Erythroblast (primary cell): ENCODE measurements around the gene PPP1R1C.
"Not testable (repeated sequence)": the region's sequence is repeated elsewhere in the genome, so short reads cannot be mapped to it uniquely, and the experiment has no call there.

Source experiments
- DNase-seq, 2 experiments: peaks; one replicate each; lab custom pipeline; 2025; lab: John Stamatoyannopoulos, UW
- GATA1 ChIP-seq: IDR thresholded peaks from 2 replicates; pipeline ENCODE4 v1.6.1; 2011; ENCODE audit warnings: low read depth, mild to moderate bottlenecking, control low read depth, low read length, moderate library complexity
- POLR2A ChIP-seq: IDR thresholded peaks from 2 replicates; pipeline ENCODE4 v1.6.1; 2011; ENCODE audit warnings: mild to moderate bottlenecking, low read length

Gene PPP1R1C

DNA sequence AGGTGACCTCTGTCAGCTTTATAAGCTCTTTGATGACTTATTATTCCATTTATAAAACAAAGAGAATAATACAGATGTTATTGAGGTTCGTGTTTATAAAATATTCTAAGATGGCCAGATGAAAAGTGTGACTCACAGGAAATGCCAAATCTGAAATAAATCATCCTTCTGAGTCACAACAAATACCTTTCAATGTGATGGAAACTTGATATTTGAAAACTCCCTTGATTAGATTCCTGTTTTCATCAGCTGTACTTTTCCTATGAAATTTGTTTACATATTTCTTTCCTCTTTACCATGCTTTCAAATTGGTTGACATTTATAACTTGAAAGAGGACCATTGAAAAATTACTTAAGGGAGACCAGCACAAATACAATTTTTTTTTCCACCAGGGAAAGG is 30.6 kb upstream of the PPP1R1C start:
- TF ChIP-seq GATA1 (no peak), POLR2A (no peak)
- no peak for DNase-seq

DNA sequence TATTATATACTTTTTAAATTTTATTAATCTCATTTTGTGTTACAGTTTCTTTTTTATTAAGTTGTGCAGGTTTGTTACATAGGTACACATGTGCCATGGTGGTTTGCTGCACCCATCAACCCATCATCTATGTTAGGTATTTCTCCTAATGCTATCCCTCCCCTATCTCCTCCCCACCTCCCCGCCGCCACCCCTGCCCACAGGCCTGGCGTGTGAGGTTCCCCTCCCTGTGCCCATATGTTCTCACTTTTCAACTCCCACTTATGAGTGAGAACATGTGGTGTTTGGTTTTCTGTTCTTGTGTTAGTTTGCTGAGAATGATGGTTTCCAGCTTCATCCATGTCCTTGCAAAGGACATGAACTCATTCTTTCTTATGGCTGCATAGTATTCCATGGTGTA is 29.8 kb upstream of the PPP1R1C start:
- not testable (repeated sequence) for DNase-seq

DNA sequence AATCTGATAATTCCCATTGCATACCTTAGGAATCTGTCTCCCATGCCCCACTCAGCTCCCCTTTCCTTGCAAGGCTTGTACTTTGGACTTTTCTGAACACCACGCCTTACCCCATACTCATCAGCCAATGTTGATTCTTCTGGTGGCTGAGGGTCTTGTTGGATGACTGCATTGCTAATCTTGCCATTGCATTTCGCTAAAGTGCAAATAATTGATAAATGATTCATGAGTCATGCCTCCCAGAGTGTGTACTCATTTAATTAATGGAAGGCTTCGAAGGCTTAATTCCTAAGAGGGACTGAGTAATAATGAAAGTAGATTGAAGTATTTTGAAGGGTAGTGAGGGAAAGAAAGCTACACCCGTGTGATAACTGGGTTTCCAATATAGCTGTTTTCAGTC is 28.0 kb upstream of the PPP1R1C start:
- TF ChIP-seq GATA1 (no peak), POLR2A (no peak)
- no peak for DNase-seq

DNA sequence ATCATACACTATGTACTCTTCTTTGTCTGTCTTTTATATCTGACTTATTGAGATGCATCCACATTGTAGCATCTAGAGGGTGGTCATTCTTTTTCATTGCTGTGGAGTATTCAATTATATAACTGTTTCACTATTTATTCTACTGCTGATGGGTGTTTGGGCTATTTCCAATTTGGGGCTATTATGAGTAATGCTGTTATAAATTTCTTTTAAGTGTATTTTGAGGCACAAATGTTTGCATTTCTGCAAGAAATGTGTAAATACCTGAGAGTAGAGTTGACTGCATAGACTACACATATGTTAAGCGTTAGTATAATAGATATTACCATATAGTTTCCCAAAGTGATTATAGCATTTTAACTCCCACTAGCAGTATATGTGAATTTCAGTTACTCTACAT is 26.9 kb upstream of the PPP1R1C start:
- TF ChIP-seq GATA1 (no peak), POLR2A (no peak)
- no peak for DNase-seq

DNA sequence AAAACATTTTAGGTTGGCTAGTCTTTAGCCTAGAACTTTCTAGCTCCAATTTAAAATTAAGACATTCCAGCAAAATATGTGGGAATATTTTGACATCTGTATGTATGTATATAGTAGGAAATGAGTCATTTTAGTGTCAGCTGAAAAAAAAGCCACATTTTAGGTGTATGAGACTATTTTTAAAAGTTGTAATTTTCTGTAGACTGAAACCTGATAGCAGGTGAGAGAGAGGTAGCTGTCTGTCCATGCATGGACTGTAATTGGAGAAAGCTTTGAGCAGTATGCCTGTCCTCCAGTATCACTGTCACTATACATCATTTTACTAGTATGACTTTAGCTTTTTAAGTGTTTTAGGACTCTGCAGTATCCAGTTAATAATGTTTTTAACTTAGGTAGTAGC is 26.1 kb upstream of the PPP1R1C start:
- no peak for DNase-seq
- TF ChIP-seq POLR2A = no peak
- no peak for TF ChIP-seq GATA1

DNA sequence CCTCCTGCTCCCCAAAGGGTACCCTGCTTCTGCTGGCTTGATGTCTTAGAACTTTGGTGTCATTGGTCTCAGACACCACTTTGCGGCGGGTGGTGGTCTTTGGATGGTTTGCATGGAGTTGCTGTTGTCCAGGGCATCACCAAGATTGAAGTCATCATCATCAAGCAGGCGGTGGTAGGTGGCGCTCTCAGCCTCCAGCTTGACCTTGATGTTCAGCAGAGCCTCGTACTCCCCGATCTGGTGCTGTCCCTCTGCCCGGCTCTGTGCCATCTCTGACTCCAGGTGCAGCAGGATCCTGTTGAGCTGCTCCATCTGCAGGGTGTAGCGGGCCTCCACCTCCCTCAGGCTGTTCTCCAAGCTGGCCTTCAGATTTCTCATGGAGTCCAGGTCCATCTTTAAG is 24.5 kb upstream of the PPP1R1C start:
- peak; percentile 7 to 19 for DNase-seq

DNA sequence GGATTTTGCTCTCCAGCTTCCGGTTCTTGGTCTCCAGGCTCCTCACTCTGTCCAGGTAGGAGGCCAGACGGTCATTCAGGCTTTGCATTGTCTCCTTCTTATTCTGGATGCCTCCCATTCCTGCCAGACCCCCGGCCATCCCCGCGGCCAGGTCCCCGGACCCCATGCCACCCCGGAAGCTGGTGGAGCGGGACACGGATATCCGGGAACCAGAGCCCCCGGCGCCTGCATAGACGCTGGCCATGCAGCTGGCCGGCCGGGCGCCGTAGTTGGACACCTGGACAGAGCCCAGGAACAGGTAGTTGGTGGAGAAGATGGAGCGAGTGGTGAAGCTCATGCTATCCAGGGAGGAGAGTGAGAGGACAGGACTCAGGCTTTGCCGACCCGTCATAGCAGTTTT is 23.5 kb upstream of the PPP1R1C start:
- DNase-seq = no peak
- TF ChIP-seq GATA1 (no peak), POLR2A (no peak)

DNA sequence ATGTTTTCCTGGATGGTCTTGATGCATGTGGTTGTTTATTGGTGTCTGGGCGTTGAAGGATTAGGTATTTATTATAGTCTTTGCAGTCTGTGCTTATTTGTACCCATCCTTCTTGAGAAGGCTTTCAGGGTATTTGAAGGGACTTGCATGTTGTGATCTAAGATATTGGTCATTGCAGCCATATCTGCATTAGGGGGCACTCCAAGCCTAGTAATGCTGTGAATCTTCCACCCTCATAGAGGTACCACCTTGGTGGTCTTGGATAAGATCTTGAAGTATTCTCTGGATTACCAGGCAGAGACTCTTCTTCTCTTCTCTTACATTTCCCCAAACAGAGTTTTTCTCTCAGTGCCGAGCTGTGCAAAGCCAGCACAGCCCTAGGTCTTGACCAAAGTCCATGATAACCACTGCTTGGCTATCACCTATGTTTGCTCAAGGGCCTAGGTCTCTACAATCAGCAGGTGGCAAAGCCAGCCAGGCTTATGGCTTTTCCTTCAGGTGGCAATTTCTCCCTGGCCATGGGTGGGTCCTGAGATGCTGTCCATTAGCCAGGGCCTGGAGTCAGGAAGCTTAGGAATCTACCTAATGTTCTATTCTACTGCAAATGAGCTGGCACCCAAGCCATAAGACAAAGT is 15.4 kb upstream of the PPP1R1C start:
- peak; percentile 3 to 16 for DNase-seq
- TF ChIP-seq GATA1 = no peak

DNA sequence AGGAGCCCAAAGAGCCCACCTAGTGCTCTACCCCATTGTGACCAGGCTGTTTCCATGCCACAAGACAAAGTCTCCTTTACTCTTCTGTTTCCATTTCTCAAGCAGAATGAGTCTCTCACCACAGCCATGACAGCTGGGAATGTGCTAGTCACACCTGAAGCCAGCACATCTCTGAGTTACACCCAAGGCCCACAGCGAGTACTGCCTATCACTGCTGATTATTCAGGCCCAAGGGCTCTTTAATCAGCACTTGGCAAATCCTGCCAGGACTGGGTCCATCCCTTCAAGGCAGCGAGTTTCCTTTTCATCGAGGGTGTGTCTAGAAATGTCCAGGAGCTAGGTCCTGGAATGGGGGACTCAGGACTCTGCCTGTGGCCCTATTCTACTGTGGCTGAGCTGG is 14.6 kb upstream of the PPP1R1C start:
- DNase-seq = no peak
- TF ChIP-seq GATA1 (no peak), POLR2A (no peak)

DNA sequence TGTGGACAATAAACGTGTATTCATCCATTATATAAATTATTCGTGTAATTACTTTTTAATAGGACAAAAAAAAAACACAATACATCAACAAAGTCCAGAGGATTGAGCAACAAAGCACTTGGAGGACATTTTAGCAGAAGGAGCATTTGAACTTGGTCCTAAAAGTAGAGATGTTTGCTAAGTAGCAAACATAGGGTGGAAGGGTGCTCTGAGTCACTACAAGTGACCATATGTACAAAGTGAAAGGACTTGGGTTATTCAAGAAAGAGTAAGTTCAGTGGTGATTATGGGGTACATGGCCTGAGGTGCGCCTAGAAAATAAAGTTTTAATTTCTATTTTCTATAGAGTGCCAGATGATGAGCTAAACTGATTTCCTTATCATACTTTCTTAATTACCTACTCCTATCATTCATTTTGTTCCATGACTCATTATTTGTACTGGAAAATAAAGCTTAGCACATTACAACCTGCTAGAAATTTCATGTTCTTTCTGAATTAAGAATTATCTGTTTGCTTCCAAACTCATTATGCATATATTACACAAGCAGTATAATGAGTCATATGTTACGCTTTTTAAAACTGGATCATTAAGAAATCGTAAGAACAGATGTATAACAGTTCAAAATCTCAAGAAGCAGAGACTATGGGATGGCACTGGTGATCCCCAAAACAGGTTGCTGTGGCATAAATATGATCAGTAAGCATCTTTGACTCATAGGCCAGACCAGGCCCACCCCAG is 13.1 kb upstream of the PPP1R1C start:
- TF ChIP-seq POLR2A (no peak), GATA1 (no peak)
- DNase-seq = no peak

DNA sequence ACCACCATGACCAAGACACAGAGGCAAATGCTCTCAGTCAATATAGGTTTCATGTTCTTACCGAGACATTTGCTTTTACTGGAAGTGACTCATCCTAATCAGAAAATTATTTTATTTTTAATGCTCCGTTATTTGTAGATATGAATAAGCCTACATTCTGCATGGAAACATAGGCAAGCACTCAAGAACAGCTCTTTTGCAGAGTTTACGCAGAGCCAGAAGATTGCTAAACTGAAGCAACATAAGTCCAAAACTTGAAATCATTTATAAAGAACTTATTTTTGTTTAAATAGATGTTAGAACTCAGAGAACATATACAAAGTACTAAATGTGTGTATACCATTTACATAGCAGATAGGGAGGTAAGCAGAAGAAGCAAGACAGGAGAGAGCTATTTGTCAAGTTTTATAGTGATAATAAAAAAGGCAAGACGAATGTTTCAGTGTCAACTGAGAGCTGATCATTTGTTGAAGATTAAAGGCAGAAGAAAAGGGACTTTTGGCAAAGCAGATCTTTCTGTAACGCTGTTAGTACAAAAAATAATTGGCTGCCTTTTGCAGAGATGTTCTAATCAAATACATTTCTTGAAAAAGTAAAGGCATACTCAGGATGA is 12.4 kb upstream of the PPP1R1C start:
- no peak for DNase-seq
- TF ChIP-seq GATA1 = no peak
- TF ChIP-seq POLR2A = no peak

DNA sequence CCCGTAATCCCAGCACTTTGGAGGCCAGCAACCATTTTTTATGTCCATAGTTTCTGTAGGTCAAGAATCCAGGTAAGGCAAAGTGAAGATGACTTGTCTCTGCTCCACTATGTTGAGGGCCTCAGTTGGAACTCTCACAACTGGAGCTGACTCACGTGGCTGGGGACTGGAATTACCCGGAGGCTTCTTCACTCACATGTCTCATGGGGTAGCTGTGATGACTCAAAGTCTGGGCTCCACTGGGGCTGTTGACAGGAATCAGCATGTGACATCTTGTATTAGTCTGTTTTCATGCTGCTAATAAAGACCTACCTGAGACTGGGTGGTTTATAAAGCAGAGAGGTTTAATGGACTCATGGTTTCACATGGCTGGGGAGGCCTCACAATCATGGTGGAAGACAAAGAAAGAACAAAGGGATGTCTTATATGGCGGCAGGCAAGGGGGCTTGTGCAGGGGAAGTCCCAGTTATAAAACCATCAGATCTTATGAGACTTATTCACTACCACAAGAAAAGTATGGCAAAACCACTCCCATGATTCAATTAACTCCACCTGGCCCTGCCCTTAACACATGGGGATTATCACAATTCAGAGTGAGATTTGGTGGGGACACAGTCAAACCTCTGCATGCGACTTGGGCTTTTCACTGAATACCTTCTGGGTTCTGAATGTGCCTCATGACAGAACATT is 7.8 kb upstream of the PPP1R1C start:
- peak in 1 of 2 experiments; percentile 20 for DNase-seq
- TF ChIP-seq POLR2A (no peak), GATA1 (no peak)

DNA sequence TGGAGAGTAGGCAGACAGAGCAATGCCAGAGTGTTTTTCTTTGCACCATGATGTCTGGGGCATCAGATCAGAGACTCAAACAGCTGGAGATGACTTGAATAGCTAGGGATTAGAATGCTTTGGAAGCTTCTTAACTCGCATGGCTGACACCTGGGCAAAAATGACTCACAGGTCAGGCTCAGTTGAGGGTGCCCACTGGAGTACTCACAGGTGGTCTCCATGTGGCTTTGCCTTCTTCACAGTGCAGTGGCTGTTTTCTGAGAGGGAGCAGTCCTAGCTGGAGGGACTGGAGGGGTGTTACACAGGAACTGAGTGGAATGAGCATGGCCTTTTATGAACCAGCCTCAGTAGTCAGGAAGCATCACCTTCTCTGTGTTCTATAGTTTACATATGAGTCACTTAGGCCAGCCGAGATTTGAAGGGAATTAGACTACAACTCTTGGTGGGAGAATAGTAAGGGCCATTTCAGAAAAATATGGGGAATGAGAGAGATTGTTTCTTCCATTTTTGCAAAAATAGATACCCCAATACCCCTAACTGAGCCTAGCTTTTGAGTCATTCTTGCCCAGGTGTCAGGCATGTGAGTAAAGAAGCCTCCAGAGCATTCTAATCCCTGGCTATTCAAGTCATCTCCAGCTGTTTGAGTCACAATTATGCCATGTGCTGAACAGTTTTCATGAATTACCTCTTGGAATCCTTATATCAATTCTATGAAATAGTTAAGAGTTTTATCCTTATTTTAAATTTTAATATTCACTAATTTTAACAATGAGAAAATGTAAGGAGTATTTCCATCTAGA is 7.1 kb upstream of the PPP1R1C start:
- no peak for DNase-seq
- TF ChIP-seq GATA1 (no peak), POLR2A (no peak)

DNA sequence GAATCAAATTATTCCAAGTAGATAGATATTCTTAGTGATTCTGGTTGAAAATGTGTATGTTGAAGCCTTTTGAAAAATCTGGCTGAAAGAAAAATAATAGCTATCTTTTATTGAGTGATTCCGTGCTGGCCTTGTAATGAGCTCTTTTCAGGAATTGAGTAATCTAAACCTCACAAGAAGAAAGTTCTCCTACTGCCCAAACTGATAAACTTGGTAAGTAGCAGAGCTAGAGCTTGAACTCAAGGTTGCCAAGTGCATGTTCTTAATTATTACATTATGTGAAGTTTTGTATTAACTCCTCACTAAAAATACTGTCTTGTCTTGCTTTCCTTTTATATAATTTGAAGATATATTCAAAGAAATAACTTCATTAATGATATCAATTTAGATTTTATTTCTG is 1.6 kb upstream of the PPP1R1C start:
- TF ChIP-seq POLR2A = no peak
- TF ChIP-seq GATA1 = no peak
- DNase-seq = peak; percentile 14 to 47
